Lung microvascular endothelial cell (primary cell): ENCODE measurements around the gene COG5. TPM values are rescaled to one million over a fixed set of nuclear protein-coding genes. Genes with fewer than 3 reads are reported as not detected.
A peak's percentile ranks its signal among the peaks of the same experiment; 100 is the strongest.

Experiments
- DNase-seq, 2 donors: peaks; one replicate each; pipeline versions ENCODE4 v3.0.0 to v3.0.0-alpha.2; 2010; ENCODE audit warnings: low read depth in 2 of 2
- total RNA-seq: library from RNA; depleted of rRNA; stranded (reverse); fragments of >200 nt; gene quantifications from 2 replicates; pipeline ENCODE4 v1.2.1, GENCODE V29; 2014

Gene COG5
- total RNA-seq, 1 donor from 2014 or later: 19.6 TPM

DNA sequence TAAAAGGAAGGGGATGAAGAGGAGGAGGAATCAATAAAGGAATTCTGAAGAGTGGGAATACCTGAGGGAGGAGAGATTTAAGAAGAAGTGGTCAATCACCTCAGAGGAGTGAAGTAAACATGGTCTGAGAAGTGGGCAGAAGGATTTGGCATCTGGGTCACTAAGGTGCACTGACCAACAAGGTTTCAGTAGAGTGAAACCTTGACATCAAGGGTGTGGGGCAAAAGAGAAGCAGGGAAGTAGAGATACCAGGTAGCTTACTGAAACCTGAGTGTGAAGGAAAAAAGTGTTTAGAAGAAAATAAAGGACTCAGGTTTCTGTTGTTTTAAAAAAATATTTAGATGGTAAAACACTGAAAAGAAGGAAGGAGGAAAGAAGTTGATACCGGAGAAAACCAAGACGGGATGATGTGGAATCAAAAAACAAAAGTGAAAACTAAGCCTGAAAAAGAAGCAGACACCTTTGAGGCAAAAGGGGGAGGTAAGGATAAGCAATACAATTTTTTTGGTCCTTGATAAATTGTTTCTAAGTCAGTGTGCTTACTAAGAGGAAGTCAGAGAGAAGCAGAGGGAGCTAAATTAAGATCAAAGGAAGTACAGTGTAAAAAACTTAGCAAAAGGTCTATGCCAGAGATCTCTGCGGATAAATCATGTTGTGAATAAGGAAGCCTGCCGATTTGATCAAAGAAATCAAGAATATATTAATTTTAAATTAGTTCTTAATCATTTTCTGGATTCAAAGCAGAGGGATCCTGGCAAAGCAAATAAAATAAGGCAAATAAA is 231.0 kb downstream of the COG5 start:
- peak in 1 of 2 donors; percentile 72 for DNase-seq

DNA sequence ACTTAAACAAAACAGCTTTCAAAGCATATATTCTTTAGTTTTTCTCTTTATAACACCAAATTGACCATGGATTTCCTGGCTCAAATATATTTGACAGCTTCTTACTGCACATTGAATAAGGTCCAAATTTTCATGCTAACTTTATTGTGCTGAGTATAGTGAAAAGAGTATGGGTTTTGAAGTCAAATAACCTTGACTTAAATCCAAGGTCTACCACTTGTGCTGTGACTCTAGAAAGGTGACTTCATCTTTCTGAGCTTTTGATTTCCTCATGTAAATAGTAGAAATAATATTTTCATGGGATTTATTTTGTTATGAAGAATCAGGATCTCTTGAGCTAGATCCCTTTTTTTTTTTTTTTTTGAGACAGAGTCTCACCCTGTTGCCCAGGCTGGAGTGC is 233.2 kb downstream of the COG5 start:
- no peak for DNase-seq

DNA sequence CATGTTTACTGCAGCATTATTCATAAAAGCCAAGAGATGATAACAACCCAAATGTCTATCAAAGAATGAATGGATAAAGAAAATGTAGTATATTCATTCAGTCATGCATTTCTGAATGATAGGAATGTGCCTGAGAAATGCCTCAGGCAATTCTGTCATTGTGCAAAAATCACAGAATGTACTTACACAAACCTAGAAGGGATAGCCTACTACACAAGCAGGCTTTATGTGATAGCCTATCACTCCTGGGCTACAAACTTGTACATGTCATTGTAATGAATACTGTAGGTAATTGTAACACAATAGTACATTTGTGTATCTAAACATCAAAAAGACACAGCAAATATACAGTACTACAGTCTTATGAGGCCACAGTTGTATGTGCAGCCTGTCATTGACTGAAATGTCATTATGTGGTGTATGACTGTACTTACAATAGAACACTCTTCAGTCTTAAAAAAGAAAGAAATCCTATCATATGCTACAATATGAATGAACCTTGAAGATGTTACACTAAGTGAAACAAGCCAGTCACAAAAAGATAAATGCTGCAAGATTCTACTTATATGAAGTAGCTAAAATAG is 235.6 kb downstream of the COG5 start:
- DNase-seq: no peak

DNA sequence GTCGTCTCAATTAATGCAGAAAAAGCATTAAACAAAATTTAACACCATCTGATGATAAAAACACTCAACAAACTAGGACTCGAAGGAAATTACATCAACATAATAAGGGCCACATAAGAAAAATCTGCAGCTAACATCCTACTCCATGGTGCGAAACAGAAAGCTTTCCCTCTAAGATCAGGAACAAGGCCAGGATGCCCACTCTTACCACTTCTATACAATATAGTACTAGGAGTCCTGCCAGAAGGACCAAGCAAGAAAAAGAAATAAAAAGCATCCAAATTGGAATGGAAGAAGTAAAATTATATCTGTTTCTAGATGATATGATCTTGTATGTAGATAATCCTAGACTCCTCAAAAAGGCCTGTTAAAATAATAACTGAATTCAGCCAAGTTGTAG is 237.7 kb downstream of the COG5 start:
- no peak for DNase-seq

DNA sequence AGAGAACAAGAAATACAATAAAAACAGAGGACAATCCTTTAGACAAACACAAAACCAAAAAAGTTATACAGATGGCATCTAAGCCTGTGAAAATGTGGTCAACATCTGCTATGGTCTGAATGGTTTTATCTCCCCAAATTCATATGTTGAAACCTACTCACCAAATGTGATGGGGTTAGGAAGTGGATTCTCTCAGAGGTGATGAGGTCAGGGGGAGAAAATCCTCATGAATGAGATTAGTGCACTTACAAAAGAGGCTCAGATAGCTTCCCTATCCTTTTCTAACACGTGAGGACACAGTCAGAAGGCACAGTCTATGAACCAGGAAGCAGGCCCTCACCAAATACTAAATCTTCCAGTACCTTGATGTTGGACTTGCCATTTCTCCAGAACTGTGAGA is 241.7 kb downstream of the COG5 start:
- DNase-seq: no peak

DNA sequence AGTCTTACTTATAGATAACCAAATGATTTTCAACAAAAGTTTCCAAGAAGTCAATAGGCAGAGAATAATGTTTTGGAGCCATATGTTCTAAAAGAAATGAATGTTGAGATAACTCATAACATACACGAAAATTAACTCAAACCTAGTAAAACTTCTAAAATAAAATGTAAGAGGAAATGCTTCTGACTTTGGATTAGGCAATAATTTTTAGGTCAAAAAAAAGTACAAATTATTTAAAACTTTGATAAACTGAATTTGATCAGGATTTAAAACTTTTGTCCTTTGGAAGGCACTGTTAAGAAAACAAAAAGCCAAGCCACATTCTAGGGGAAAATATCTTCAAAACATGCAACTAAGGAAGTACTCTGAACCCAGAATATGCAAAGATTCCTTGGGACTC is 242.1 kb downstream of the COG5 start:
- DNase-seq: no peak

DNA sequence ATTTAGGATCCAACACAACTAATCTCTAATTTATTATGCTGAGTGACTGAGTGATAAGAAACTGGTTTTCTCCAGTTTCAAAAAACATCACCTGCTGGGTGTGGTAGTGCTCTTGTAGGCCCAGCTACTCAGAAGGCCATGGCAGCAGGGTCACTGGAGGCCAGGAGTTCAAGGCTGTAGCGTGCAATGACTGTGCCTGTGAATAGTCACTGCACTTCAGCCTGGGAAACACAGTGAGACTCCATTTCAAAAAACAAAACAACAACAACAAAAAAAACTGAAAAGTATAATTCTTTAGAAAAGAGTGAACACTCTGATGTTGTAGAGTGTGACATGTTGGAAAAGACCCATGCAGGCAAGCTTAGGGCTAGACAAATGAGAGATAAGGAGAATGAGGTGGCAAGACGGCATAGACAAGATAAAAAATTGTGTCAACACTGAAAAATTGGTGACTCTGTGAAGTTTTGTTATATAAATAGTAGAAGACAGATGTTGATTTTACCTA is 243.9 kb downstream of the COG5 start:
- DNase-seq: no peak

DNA sequence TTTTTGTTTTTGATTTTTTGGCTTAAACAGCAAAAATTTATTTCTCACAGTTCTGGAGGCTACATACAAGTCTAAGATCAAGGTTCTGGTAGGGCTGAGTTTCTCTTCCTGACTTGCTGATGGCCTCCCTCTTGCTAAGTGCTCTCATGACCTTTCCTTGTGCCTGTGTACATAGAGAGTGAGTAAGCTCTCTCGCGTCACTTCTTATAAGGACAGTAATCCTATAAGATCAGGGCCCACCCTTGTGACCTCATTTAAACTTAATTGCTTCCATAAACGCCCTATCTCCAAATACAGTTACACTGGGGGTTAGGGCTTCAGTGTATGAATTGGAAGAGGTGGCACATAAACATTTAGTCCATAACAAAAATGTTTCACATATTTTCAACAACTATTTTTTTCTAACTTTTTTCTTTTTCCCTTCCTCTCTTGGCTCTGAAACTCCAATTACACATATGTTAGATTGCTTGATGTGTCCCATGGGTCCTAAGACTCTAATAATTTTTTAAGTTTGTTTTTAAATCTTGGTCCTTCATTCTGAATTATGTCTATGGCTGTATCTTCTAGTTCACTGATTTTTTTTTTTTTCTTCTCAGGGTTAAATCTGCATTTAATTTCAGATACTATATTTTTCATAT is 245.1 kb downstream of the COG5 start:
- DNase-seq: peak in 1 of 2 donors; percentile 14

DNA sequence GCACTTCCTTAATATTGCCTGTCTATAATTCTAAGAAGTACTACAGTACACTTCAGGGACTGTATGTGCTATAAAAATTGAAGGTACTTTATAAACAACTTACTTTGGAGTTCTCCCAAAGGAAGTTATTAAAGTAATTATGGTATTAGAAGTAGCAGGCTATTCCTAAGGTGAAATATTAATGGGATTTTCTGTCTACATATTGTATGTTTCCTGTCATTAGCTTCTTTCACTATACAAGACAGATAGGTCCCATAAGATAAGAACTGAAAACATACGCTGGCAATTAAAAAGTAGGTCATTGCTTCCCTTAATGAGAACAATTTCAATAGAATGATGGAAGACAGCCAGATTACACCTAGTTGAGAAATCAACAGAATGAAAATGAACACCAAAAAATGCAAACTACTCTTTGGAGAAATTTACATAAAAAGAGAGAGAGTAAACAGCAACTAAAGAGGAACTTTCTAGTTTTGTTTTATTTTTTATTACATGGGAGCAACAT is 248.0 kb downstream of the COG5 start:
- no peak for DNase-seq

DNA sequence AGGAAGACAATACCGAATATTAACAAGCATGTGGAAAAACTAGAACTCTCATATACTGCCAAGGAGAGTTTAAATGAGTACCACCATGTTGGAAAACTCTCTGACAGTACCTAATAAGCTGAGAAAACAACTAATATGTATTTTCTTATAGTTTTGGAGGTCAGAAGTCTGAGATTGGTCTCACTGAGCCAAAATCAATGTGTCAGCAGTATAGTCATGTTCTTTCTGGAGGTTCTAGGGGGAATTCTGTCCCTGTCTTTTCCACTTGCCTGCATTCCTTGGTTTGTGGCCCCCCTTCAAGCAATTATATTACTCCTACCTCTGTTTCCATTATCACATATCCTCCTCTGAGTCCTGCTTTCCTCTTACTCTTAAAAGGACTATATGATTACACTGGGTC is 250.4 kb downstream of the COG5 start:
- DNase-seq: no peak

DNA sequence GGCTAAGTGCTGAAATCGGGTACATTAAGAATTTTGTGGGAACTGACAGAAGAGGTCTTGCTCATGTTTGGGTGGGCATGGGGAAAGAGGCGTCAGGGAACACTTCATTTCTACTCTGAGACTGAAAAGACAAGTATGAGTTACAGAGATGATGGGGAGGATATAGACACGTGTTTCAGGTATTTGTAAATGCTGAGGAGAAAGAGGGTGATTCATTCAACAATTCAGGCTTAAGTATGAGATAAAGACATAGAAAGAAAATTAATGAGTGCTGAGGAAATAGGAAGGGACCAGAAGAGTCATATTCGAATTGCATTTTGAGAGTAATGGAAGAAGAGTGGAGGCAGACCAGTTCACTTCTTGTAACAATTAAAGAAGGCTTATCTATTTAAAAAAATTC is 251.3 kb downstream of the COG5 start:
- DNase-seq: no peak

DNA sequence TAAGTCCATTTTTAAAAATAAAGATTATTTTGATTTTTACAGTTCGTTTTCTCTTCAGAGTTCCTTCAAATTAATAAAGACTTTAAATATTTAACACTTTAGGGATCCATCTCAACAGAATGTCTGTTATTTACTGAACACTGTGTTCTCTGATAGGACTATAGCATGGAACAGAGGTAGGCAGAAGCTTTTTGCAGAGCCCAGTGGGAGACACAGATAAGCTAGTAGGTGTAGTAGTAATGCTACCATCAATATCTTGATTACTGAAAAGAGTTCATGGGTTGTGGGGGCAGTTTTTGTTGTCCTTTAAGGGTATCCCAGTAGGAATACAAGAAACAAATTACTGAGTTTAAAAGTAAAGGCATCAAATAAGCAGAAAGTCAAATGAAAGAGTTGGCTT is 254.4 kb downstream of the COG5 start:
- DNase-seq: no peak

DNA sequence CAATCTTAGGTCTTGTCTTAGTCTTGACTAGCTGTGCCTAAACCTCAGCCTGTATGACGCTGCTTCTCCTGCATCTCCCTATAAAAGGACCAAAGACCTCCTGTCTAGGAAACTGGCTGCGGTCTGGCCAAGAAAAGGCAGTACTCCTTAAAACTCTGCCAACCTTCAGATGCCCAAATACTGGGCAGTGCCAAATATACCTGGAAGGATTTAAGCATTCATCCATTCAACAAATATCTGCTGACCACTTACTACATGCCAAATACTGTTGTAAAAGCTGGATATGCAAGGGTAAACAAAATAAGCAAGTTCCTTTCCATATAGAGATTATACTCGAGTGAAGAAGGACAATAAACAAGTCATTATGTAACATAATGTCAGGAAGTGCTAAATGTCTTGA is 259.1 kb downstream of the COG5 start:
- no peak for DNase-seq

DNA sequence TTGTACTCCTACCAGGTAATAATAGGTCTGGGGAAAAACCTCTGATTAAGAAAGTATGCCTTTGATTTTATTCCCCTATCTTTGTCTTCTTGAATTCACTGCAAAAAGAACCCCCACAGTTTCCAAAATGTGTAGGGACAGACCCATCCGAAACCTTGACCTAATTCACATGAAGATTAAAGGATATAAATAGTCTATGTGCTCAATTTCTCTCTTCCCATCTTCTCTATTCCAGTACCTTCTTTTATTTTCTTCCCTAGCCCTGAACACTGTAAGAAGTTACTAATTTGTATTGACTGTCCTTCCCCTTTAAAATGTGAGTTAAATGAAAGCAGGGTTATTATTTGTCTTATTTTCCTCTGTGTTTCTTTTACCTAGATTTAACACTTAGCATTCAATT is 259.7 kb downstream of the COG5 start:
- no peak for DNase-seq

DNA sequence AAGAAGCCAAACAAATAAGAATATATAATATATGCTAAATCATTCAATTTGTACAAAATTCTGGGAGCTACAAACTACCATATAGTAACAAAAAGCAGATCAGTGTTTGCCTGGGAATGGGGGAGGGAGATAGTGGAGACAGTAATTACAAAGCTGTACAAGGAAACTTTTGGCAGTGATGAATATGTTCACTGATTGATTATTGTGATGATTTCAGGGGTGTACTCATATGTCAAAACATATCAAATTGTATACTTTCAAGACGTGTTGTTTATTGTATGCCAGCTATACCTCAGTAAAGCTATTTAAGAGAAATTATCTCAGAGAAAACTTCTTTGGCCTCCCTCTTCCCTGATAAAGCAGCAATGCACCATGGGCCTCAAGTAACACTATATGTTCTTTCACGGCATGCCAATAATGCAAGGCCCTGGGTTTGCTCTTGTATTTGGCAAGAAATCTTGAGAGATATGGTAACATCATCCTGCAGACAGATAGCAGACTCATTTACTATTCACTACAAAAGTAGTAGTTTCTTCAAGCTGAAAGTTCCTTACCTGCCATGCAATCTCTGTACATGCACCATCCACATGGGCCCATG is 261.4 kb downstream of the COG5 start:
- DNase-seq: no peak

DNA sequence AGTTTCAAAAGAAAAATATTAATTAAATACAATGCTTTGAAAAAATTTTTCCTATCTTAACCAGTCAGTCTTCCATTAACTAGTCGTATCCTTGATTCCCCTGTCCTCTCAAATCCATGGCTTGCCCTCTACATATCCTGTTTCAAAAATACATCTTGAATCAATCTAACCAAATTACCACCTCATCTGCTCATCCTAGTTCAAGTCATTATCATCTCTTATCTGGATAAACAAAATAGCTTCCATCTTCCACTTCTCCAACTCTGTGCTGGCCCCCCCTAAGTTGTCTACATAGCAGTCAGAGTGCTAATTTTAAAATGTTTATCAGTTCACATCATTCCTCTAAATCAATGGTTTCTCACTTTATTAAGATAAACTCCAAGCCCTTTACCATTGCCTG is 269.5 kb downstream of the COG5 start:
- no peak for DNase-seq

DNA sequence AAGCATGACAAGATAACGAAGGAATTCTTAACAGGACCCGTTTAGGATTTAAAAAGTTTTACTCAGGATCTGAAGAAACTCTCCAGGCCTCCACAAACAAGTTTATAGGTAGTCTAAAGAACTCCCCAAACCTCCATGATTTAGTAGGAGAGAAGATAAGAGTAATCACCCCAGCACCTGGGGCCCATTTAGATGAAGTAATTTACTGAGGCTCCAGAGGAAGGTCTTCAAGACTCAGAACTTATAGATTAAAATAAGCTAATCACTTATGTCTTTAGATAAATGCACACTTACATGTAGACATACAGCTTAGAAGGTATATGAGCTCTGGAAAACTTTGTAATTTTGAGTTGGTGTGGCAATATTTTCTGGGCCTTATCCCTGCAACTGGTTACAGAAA is 271.1 kb downstream of the COG5 start:
- DNase-seq: no peak

DNA sequence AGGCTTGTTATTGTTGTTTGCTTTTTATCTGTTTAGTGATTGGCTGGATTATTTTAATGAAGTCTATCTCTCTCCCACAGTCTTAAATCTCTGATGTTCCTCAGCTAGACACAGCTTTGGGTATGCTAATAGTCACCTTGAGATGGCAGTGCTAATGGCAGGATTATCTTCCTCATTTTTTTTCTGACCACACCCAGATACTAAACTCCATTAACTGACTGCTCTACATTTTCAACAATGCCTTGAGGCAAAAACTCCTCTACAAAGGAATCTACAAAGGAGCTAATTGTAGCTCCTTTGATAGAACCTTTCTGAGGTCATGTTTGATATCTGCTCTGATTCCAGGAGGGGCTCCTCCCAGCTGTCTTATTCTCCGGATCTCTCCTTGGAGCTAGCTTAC is 272.3 kb downstream of the COG5 start:
- DNase-seq: no peak

DNA sequence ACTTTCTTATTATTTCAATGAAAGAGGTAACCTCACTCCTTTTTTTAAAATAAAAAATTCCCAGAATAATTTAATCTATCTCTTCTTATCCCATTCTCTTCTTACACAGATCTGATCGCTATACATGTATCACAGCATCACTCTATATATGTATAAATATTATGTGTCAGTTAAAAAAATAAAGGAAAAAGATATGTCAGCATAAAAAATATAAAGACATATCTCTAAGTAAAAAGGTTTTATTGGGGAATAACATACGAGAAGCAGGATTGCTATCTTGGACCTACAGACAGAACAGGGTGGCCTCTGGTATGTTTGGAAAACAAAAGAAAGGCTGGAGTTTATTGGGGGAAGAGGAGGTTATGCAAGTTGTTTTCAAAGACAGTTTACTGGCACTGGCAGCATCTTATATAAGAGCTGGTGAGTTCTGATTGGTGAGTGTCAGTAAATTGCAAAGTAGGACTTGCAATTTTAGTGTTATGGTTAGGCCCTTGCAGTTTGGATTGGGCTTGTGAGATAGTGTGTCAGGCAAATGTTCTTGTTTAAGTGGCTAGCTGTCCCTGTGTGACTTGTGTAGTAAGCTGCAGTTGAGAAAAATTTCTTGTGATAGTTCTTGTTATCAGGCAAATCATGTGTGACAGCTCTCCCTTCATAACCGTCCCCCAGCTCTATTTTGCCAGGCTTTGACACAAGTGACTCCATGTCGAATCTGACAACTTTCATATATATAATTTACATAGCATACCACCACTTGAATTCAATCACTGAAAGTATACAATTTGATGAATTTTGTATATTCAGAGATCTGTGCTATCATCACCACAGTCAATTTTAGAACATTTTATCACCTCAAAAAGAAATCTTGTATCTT is 276.7 kb downstream of the COG5 start:
- DNase-seq: no peak

DNA sequence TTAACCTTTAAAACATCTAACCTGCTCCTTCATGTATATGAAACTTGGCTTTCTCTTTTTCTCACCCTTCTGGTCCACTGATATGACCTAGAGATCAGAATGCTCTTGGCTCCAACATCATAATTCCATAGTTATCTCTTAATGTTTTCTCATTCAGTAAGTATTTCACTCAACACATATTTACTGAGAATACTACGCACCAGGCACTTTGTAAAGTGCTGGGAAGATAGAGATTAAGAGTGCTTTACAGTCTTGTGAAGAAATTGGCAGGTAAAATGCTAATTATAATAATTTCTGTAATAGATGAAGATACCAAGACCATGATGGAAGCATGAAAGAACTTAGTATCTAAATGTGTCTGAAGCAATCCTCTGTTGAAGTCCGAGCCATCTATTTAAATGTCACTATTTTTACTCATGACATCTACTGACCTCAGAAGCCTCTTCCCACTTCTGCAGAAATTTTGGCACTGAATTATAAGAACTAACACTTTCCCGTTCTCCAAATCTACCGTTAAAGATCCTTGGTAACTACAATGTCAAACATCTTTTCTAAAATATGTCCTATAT is 278.7 kb downstream of the COG5 start:
- no peak for DNase-seq

DNA sequence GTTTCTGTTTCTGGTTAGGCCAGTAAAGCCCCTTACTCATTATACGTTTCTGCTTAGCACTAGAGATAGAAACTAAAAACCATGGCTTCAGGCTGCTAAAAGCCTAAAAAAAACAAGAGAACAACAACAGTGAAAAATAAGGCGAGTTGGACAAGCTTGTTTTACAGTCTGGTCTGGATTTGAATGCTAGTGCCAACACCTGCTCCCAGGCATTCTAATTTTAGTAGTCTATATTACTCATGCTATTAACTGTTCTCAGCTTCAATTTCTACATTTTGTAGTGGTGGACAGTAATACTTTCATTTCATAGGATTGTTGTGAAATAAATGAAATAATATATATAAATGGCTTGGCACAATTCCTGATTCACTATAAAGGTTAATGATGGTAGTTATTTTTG is 286.4 kb downstream of the COG5 start:
- no peak for DNase-seq
